Measurements from ENCODE around the gene ZC3H7B. TPM values are rescaled to one million over a fixed set of nuclear protein-coding genes. Genes with fewer than 3 reads are reported as not detected.

ZC3H7B gene
- polyA plus RNA-seq, 1 donor (not counting 4 experiments of a cell fraction or from before 2014, with no cell fraction given) = 24.2 TPM

GRCh38 chr22:41356430-41357028, 55.2 kb downstream of the ZC3H7B start:
- no peak overlapping the region for H3K4me3 ChIP-seq (ENCODE audit: control insufficient read depth in 2 of 3, extremely low read depth in 1 of 3, insufficient read depth in 2 of 3, low read depth in 1 of 3, low read length in 3 of 3)
- no peaks in the 10 kb centered on the region for H3K9me3 ChIP-seq (ENCODE audit: control insufficient read depth, low read depth, low read length)
- dilution Hi-C loops (cut with MboI; ENCODE audit: extremely low pct_ligation_motif_present, low sequenced_read_pairs) = no loop called here
- H3K9ac ChIP-seq (ENCODE audit: control insufficient read depth, extremely low read depth, insufficient read depth, low read length) = no peak overlapping the region
- no peaks in the 10 kb centered on the region for H3K27me3 ChIP-seq (ENCODE audit: control insufficient read depth, extremely low read depth, insufficient read depth, low read length)
- no peaks in the 10 kb centered on the region for H4K20me1 ChIP-seq (ENCODE audit: control insufficient read depth, extremely low read depth, insufficient read depth, low read length)
- no peak for DNase-seq (ENCODE audit: low read depth, low spot score)
- H2AFZ ChIP-seq (ENCODE audit: control insufficient read depth, low read length) = no peak overlapping the region
- H3K27ac ChIP-seq (ENCODE audit: control insufficient read depth, insufficient read depth, low read length) = no peak overlapping the region
- TF ChIP-seq EZH2 (IDR thresholded peaks at IDR 0.05; ENCODE audit: low read length) (no peak), CTCF (optimal IDR thresholded peaks at IDR 0.05 in 1 of 3, IDR thresholded peaks at IDR 0.05 in 1 of 3, conservative IDR thresholded peaks at IDR 0.05 in 1 of 3; ENCODE audit: extremely low read depth in 1 of 3, insufficient read depth in 2 of 3, low read length in 3 of 3) (no peak)
- H3K9me1 ChIP-seq (ENCODE audit: control insufficient read depth, extremely low read depth, insufficient read depth, low read length) = no peaks in the 10 kb centered on the region
- H3K36me3 ChIP-seq (ENCODE audit: control insufficient read depth in 2 of 2, extremely low read depth in 1 of 2, insufficient read depth in 2 of 2, low read length in 2 of 2) = peaks cover 26 to 30% of the 10 kb centered on the region in 2 experiments
- FAIRE-seq = no peak
- no peaks in the 10 kb centered on the region for H3K79me2 ChIP-seq (ENCODE audit: control insufficient read depth, insufficient read depth, low read length)
- H3K4me2 ChIP-seq (ENCODE audit: control insufficient read depth, extremely low read depth, insufficient read depth, low read depth, low read length) = no peak overlapping the region
- H3K4me1 ChIP-seq (ENCODE audit: control insufficient read depth, extremely low read depth, insufficient read depth, low read length) = no peaks in the 10 kb centered on the region

- no peak for TF ChIP-seq EZH2 (IDR thresholded peaks at IDR 0.05; ENCODE audit: low read length)
- TF ChIP-seq CTCF (optimal IDR thresholded peaks at IDR 0.05 in 1 of 3, IDR thresholded peaks at IDR 0.05 in 1 of 3, conservative IDR thresholded peaks at IDR 0.05 in 1 of 3; ENCODE audit: extremely low read depth in 1 of 3, insufficient read depth in 2 of 3, low read length in 3 of 3) = no peak
- H3K79me2 ChIP-seq (ENCODE audit: control insufficient read depth, insufficient read depth, low read length) = no peaks in the 10 kb centered on the region
- no peak overlapping the region for H3K9ac ChIP-seq (ENCODE audit: control insufficient read depth, extremely low read depth, insufficient read depth, low read length)
- H2AFZ ChIP-seq (ENCODE audit: control insufficient read depth, low read length) = no peak overlapping the region
- H3K27ac ChIP-seq (ENCODE audit: control insufficient read depth, insufficient read depth, low read length) = no peak overlapping the region
- no peaks in the 10 kb centered on the region for H3K9me1 ChIP-seq (ENCODE audit: control insufficient read depth, extremely low read depth, insufficient read depth, low read length)
- no peak overlapping the region for H3K4me3 ChIP-seq (ENCODE audit: control insufficient read depth in 2 of 3, extremely low read depth in 1 of 3, insufficient read depth in 2 of 3, low read depth in 1 of 3, low read length in 3 of 3)
- peaks cover 26 to 27% of the 10 kb centered on the region in 2 experiments for H3K36me3 ChIP-seq (ENCODE audit: control insufficient read depth in 2 of 2, extremely low read depth in 1 of 2, insufficient read depth in 2 of 2, low read length in 2 of 2)
- H3K4me1 ChIP-seq (ENCODE audit: control insufficient read depth, extremely low read depth, insufficient read depth, low read length) = no peaks in the 10 kb centered on the region
- FAIRE-seq (no peak), DNase-seq (ENCODE audit: low read depth, low spot score) (no peak)
- H3K4me2 ChIP-seq (ENCODE audit: control insufficient read depth, extremely low read depth, insufficient read depth, low read depth, low read length) = no peak overlapping the region
- H3K9me3 ChIP-seq (ENCODE audit: control insufficient read depth, low read depth, low read length) = no peaks in the 10 kb centered on the region
- H4K20me1 ChIP-seq (ENCODE audit: control insufficient read depth, extremely low read depth, insufficient read depth, low read length) = no peaks in the 10 kb centered on the region
- dilution Hi-C loops (cut with MboI; ENCODE audit: extremely low pct_ligation_motif_present, low sequenced_read_pairs) = no loop called here
- H3K27me3 ChIP-seq (ENCODE audit: control insufficient read depth, extremely low read depth, insufficient read depth, low read length) = no peaks in the 10 kb centered on the region
Observed at GRCh38 chr22:41357191-41357590, 55.9 kb downstream of the ZC3H7B start.

Data from keratinocyte (primary cell).